PC-9 (cell line): ENCODE results near the gene H6PD.

Experiments
- CTCF ChIP-seq: fragments of 200-600 bp; sonication (generic); conservative IDR thresholded peaks from 2 replicates; pipeline ENCODE4 v1.6.1; 2017; ENCODE audit warnings: mixed run types, antibody characterized with exemption, mild to moderate bottlenecking, moderate library complexity
- EZH2 ChIP-seq: fragments of 200-600 bp; sonication (generic); IDR thresholded peaks from 2 replicates; pipeline ENCODE4 v1.8.0; 2017; ENCODE audit warnings: antibody characterized with exemption, low read depth

DNA sequence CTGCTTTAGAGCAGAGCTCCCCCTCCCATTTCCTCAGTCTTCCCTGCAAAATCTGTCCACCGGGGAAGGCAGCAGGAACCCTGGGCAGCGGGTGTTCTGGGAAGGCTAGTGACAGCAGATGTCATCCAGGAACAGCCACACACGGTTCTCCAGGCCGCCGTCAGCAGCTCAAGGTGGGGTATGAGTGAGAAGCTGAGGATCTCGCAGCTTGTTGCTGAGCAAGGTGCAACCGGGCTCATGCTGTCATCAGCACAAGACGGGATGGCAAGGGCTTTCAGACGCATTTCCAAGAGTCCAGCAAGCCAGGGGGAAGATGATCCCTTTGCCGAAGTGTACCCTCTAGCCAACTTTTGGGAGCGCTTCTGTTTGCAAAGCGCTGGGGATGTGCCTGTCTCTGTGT is 35.1 kb downstream of the H6PD start:
- no peak for TF ChIP-seq CTCF
- TF ChIP-seq EZH2 = no peak
